Trophoblast cell (in vitro differentiated cells and primary cell): ENCODE measurements around the gene ALS2.

Experiments
- DNase-seq, 2 donors: peaks; one replicate each; pipeline ENCODE4 v3.0.0-alpha.2; 2016
- H2AFZ ChIP-seq: 2 replicates; pipeline ENCODE4 v1.6.1; 2013; ENCODE audit warnings: low read length, moderate library complexity, mild to moderate bottlenecking; ENCODE audit not compliant: insufficient read depth, poor library complexity
- H2AK5ac ChIP-seq: 2 replicates; pipeline ENCODE4 v1.6.1; 2013; ENCODE audit warnings: mild to moderate bottlenecking, low read length
- H2BK120ac ChIP-seq: 2 replicates; pipeline ENCODE4 v1.6.1; 2013; ENCODE audit warnings: low read length, mild to moderate bottlenecking, moderate library complexity; ENCODE audit not compliant: insufficient read depth, poor library complexity
- H2BK12ac ChIP-seq: 2 replicates; pipeline ENCODE4 v1.6.1; 2013; ENCODE audit warnings: mild to moderate bottlenecking, low read length, moderate library complexity
- H2BK5ac ChIP-seq: 2 replicates; pipeline ENCODE4 v1.6.1; 2013; ENCODE audit warnings: low read length, low read depth, moderate library complexity, mild to moderate bottlenecking; ENCODE audit not compliant: poor library complexity
- H3K14ac ChIP-seq: 2 replicates; pipeline ENCODE4 v1.6.1; 2013; ENCODE audit warnings: mild to moderate bottlenecking, low read length
- H3K18ac ChIP-seq: 2 replicates; pipeline ENCODE4 v1.6.1; 2013; ENCODE audit warnings: mild to moderate bottlenecking, low read length
- H3K23ac ChIP-seq: 2 replicates; pipeline ENCODE4 v1.6.1; 2013; ENCODE audit warnings: low read length
- H3K27ac ChIP-seq: 2 replicates; pipeline ENCODE4 v1.5.1; 2013; ENCODE audit warnings: low read depth, mild to moderate bottlenecking, inconsistent platforms, low read length, moderate library complexity
- H3K27me3 ChIP-seq: 2 replicates; pipeline ENCODE4 v1.6.1; 2013; ENCODE audit warnings: inconsistent platforms, mild to moderate bottlenecking, low read length, moderate library complexity; ENCODE audit not compliant: insufficient read depth
- H3K36me3 ChIP-seq, 2 experiments: 1 replicate in 1 of 2; 2 replicates in 1 of 2; pipeline ENCODE4 v1.6.1; 2013; ENCODE audit warnings: low read length in 2 of 2, mild to moderate bottlenecking in 2 of 2, moderate library complexity in 1 of 2; ENCODE audit not compliant: insufficient read depth in 2 of 2, control insufficient read depth in 1 of 2
- H3K4ac ChIP-seq: 2 replicates; pipeline ENCODE4 v1.6.1; 2013; ENCODE audit warnings: low read depth, mild to moderate bottlenecking, low read length, moderate library complexity
- H3K4me1 ChIP-seq, 2 experiments: 1 replicate in 1 of 2; 2 replicates in 1 of 2; pipeline ENCODE4 v1.6.1; 2013; ENCODE audit warnings: low read length in 2 of 2, mild to moderate bottlenecking in 2 of 2, moderate library complexity in 1 of 2; ENCODE audit not compliant: insufficient read depth in 2 of 2, control insufficient read depth in 1 of 2
- H3K4me2 ChIP-seq: 2 replicates; pipeline ENCODE4 v1.6.1; 2013; ENCODE audit warnings: inconsistent platforms, mild to moderate bottlenecking, low read length, moderate library complexity
- H3K4me3 ChIP-seq: 2 replicates; pipeline ENCODE4 v1.5.1; 2013; ENCODE audit warnings: mild to moderate bottlenecking, low read depth, low read length, inconsistent platforms
- H3K79me1 ChIP-seq: one replicate; pipeline ENCODE4 v1.6.1; 2013; ENCODE audit warnings: low read length
- H3K79me2 ChIP-seq: 2 replicates; pipeline ENCODE4 v1.6.1; 2013; ENCODE audit warnings: low read length, mild to moderate bottlenecking; ENCODE audit not compliant: control insufficient read depth, insufficient read depth, poor library complexity
- H3K9ac ChIP-seq: 2 replicates; pipeline ENCODE4 v1.6.1; 2013; ENCODE audit warnings: mild to moderate bottlenecking, low read length
- H3K9me3 ChIP-seq: 2 replicates; pipeline ENCODE4 v1.6.1; 2013; ENCODE audit warnings: low read depth, mild to moderate bottlenecking, control low read depth, inconsistent platforms, low read length; ENCODE audit not compliant: insufficient read depth
- H4K12ac ChIP-seq: 2 replicates; pipeline ENCODE4 v1.6.1; 2013; ENCODE audit warnings: low read depth, mild to moderate bottlenecking, low read length, moderate library complexity
- H4K8ac ChIP-seq: 2 replicates; pipeline ENCODE4 v1.6.1; 2013; ENCODE audit warnings: low read depth, mild to moderate bottlenecking, low read length, moderate library complexity
- H4K91ac ChIP-seq: one replicate; pipeline ENCODE4 v1.6.1; 2013; ENCODE audit warnings: low read depth, mild to moderate bottlenecking, low read length, moderate library complexity
- WGBS: extraction: QIAGEN DNeasy Blood & Tissue Kit; methylation state at CpG from one replicate; pipeline ENCODE4 v1.1.7; 2013; ENCODE audit warnings: missing lambda C conversion rate; ENCODE audit not compliant: insufficient read length, insufficient coverage; ENCODE audit errors: extremely low coverage; 5-methylcytosine and 5-hydroxymethylcytosine counted together

ALS2 gene

DNA sequence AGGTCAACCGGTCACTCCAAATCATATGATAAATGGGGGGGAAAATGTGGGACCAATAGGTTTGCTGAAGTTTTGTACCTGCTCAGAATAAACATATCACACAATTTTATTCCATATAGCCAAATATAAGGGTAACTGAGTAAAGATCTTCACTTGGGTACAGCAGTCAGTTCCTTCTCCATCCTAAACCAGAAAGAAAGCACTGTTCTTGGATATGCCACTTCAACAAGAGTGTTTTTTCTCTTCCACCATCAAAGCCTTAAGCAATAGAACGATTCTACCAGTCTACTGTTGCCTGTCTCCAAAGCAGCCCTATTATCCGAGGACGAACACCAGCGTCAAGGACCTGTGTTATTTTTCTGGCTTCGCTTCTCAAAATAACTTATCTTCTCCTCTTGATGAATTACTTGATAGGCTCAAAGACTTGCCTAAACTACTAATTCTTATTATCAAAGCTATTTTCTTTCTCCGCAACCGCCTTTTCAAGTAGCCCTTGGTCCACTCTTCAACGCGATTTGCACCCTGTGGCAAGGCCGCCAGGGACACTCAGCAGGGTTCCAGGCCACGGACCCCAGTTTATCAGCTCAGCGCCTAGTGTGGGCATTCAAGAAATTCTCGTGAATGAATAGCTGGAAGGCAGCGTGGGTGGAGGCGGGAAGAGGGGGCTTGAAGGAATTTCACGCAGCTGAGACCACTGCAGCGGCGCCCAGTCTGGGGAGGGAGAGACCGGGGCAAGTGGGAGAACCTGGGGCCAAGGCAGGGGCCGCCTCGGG is 646 bp downstream of the ALS2 start:
- Histone ChIP-seq H2AFZ (peak overlapping the region; percentile 97), H3K4me1 (peaks cover 0 to 4% of the 10 kb centered on the region in 2 experiments), H3K79me1 (peaks cover 7% of the 10 kb centered on the region), H3K79me2 (peaks cover 7% of the 10 kb centered on the region), H3K9me3 (no peaks in the 10 kb centered on the region), H4K12ac (peak overlapping the region; percentile 15), H3K27ac (peak overlapping the region; percentile 94), H2BK5ac (peak overlapping the region; percentile 94), H3K4me2 (peak overlapping the region; percentile 81), H3K4me3 (peak overlapping the region; percentile 87), H3K18ac (peak overlapping the region; percentile 24), H4K91ac (peak overlapping the region; percentile 79), H3K27me3 (no peaks in the 10 kb centered on the region), H2AK5ac (peak overlapping the region; percentile 1), H3K36me3 (no peaks in the 10 kb centered on the region), H3K23ac (no peak overlapping the region), H4K8ac (peak overlapping the region; percentile 95), H3K9ac (peak overlapping the region; percentile 75), H2BK120ac (peak overlapping the region; percentile 9), H3K14ac (peak overlapping the region; percentile 93), H2BK12ac (no peak overlapping the region), H3K4ac (peak overlapping the region; percentile 11)
- WGBS: no CpG with 5 or more reads among the region's 22 CpGs
- DNase-seq: no peak

DNA sequence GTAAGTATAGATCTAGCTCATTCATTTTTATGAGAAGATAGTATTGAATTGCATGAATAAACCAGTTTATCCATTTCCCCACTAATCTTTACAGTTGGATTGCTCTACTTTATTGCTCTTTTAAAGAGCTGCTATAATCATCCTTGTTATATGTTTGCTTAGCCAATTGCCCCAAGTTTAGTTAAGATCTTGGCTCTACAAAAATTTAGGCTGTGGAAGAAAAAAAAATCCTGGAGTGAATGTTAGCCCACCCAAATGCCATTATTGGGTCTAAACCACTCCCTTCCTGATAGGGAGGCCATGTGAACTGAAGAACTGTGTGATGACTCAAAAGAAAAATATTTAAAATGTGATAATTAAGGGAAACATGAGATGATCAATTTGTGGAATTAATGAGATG is 2.9 kb downstream of the ALS2 start:
- no peak overlapping the region for H4K91ac ChIP-seq
- no peaks in the 10 kb centered on the region for H3K9me3 ChIP-seq

DNA sequence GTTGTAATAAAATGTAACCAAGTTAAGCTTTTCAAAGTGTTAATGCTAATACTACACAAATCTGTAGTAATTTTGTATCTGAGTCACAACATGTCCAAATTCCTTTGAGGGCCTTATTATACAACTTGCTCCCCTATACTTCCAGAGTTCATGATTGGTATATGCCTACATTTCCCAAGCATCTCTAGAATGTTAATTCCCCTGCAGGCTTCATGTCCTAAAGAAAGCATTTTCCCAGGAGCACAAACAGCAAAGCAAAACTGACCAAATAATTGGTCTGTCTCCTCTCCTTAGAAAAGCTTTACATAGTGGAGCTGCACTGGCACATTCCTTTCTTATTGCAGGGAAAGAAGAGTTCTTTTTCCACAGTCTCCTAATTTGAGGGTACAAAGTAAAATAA is 3.7 kb downstream of the ALS2 start:
- Histone ChIP-seq H3K4me1 (peaks cover 0 to 4% of the 10 kb centered on the region in 2 experiments), H4K8ac (no peak overlapping the region), H3K14ac (no peak overlapping the region), H2BK120ac (no peak overlapping the region), H3K23ac (no peak overlapping the region), H3K18ac (no peak overlapping the region), H3K79me2 (peaks cover 7% of the 10 kb centered on the region), H3K4me3 (no peak overlapping the region), H3K79me1 (peaks cover 7% of the 10 kb centered on the region), H3K27me3 (no peaks in the 10 kb centered on the region), H3K4me2 (no peak overlapping the region), H3K27ac (no peak overlapping the region), H2BK5ac (no peak overlapping the region), H3K4ac (no peak overlapping the region), H2AK5ac (no peak overlapping the region), H3K36me3 (no peaks in the 10 kb centered on the region), H2AFZ (no peak overlapping the region), H2BK12ac (no peak overlapping the region), H3K9ac (no peak overlapping the region), H4K91ac (no peak overlapping the region), H3K9me3 (no peaks in the 10 kb centered on the region), H4K12ac (no peak overlapping the region)
- DNase-seq: peak; percentile 17 to 46

More for the DNA sequence above, 2.9 kb downstream of the ALS2 start:
- H2BK120ac ChIP-seq: no peak overlapping the region
- H2BK5ac ChIP-seq: no peak overlapping the region
- H2BK12ac ChIP-seq: no peak overlapping the region
- no peak overlapping the region for H3K4me2 ChIP-seq
- no peak overlapping the region for H2AK5ac ChIP-seq
- H3K14ac ChIP-seq: no peak overlapping the region
- no peak overlapping the region for H3K23ac ChIP-seq
- no peaks in the 10 kb centered on the region for H3K36me3 ChIP-seq
- no peak overlapping the region for H3K4me3 ChIP-seq
- H3K4me1 ChIP-seq: peaks cover 0 to 4% of the 10 kb centered on the region in 2 experiments
- no peak overlapping the region for H3K4ac ChIP-seq
- no peak overlapping the region for H3K18ac ChIP-seq
- no peak overlapping the region for H3K27ac ChIP-seq
- H3K9ac ChIP-seq: no peak overlapping the region
- no peaks in the 10 kb centered on the region for H3K27me3 ChIP-seq
- no peak for DNase-seq
- H3K79me1 ChIP-seq: peaks cover 7% of the 10 kb centered on the region
- peaks cover 7% of the 10 kb centered on the region for H3K79me2 ChIP-seq
- H2AFZ ChIP-seq: no peak overlapping the region
- no peak overlapping the region for H4K12ac ChIP-seq
- H4K8ac ChIP-seq: no peak overlapping the region

DNA sequence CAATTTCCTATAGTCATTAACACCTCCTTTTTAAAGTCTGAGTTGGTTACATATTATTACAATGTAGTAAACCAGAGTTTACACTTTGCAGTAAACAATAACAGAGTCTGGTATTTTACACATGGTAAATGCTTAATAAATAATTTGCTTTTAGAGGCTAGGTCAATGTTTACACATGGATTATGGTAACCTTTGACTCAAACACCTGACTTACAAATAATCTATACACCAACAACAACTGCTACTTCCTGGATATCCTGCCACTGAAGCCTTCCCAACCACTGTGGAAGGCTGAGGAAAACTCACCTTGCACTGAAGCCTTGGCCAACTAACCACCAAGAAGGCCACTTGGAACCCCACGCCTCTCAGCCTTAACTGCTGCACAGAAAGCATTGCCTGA is 5.4 kb downstream of the ALS2 start:
- no peaks in the 10 kb centered on the region for H3K9me3 ChIP-seq
- no peak overlapping the region for H4K8ac ChIP-seq
- no peak overlapping the region for H2AK5ac ChIP-seq
- no peak overlapping the region for H3K4me2 ChIP-seq
- H3K27ac ChIP-seq: no peak overlapping the region
- no peak for DNase-seq
- no peak overlapping the region for H2AFZ ChIP-seq
- H3K9ac ChIP-seq: no peak overlapping the region
- H3K23ac ChIP-seq: no peak overlapping the region
- no peak overlapping the region for H3K4me3 ChIP-seq
- H2BK5ac ChIP-seq: no peak overlapping the region
- H4K91ac ChIP-seq: no peak overlapping the region
- peak overlapping the region; percentile 5 for H2BK12ac ChIP-seq
- WGBS: no CpG with 5 or more reads among the region's 1 CpG
- peaks cover 1% of the 10 kb centered on the region for H3K79me1 ChIP-seq
- H3K18ac ChIP-seq: no peak overlapping the region
- no peak overlapping the region for H2BK120ac ChIP-seq
- peak overlapping the region; percentile 89 for H3K4ac ChIP-seq
- no peak overlapping the region for H3K14ac ChIP-seq
- peaks cover 3% of the 10 kb centered on the region for H3K79me2 ChIP-seq
- no peaks in the 10 kb centered on the region for H3K27me3 ChIP-seq
- H3K36me3 ChIP-seq: no peaks in the 10 kb centered on the region
- H3K4me1 ChIP-seq: no peaks in the 10 kb centered on the region
- peak overlapping the region; percentile 7 for H4K12ac ChIP-seq
